Keratinocyte (primary cell): ENCODE results near the gene AGAP1. TPM values are rescaled to one million over a fixed set of nuclear protein-coding genes. Genes with fewer than 3 reads are reported as not detected.

Experiments used
- DNase-seq: peaks from one replicate; pipeline ENCODE4 v3.0.0-alpha.2; 2011; ENCODE audit warnings: low read depth, missing footprints, low spot score
- FAIRE-seq: peaks from 2 replicates; lab custom pipeline; 2011; peaks lifted over from hg19 to GRCh38; lab: Jason Lieb, UNC
- H2AFZ ChIP-seq: 2 replicates; pipeline ENCODE4 v1.6.0; 2012; ENCODE audit warnings: low read length, control low read depth, inconsistent platforms; ENCODE audit not compliant: control insufficient read depth
- H3K27ac ChIP-seq: 2 replicates; pipeline ENCODE4 v1.5.1; 2011; ENCODE audit warnings: low read length; ENCODE audit not compliant: control insufficient read depth, insufficient read depth
- H3K27me3 ChIP-seq: 3 replicates; pipeline ENCODE4 v1.6.0; 2011; ENCODE audit warnings: low read length; ENCODE audit not compliant: control insufficient read depth, insufficient read depth; ENCODE audit errors: extremely low read depth
- H3K36me3 ChIP-seq, 2 experiments: 2 replicates in 1 of 2; 3 replicates in 1 of 2; pipeline ENCODE4 v1.5.1; 2011; ENCODE audit warnings: low read length in 2 of 2, mild to moderate bottlenecking in 1 of 2; ENCODE audit not compliant: control insufficient read depth in 2 of 2, insufficient read depth in 2 of 2; ENCODE audit errors: extremely low read depth in 1 of 2
- H3K4me1 ChIP-seq: 3 replicates; pipeline ENCODE4 v1.5.1; 2011; ENCODE audit warnings: low read length; ENCODE audit not compliant: control insufficient read depth, insufficient read depth; ENCODE audit errors: extremely low read depth
- H3K4me2 ChIP-seq: 3 replicates; pipeline ENCODE4 v1.6.0; 2011; ENCODE audit warnings: low read depth, low read length; ENCODE audit not compliant: control insufficient read depth, insufficient read depth; ENCODE audit errors: extremely low read depth
- H3K4me3 ChIP-seq, 3 experiments: fragments of 200-600 bp in 1 of 3; sonication (generic) in 1 of 3; 2 replicates in 2 of 3; 3 replicates in 1 of 3; pipeline ENCODE4 v1.5.1; 2011 to 2016; ENCODE audit warnings: low read length in 3 of 3, mild to moderate bottlenecking in 3 of 3, control low read depth in 2 of 3, inconsistent platforms in 1 of 3, low read depth in 1 of 3, mixed read lengths in 1 of 3, mixed run types in 1 of 3, moderate library complexity in 1 of 3; ENCODE audit not compliant: control insufficient read depth in 2 of 3, insufficient read depth in 2 of 3; ENCODE audit errors: extremely low read depth in 1 of 3
- H3K79me2 ChIP-seq: 2 replicates; pipeline ENCODE4 v1.6.0; 2012; ENCODE audit warnings: low read length; ENCODE audit not compliant: control insufficient read depth, insufficient read depth
- H3K9ac ChIP-seq: 3 replicates; pipeline ENCODE4 v1.6.0; 2011; ENCODE audit warnings: low read length; ENCODE audit not compliant: control insufficient read depth, insufficient read depth; ENCODE audit errors: extremely low read depth
- H3K9me1 ChIP-seq: 3 replicates; pipeline ENCODE4 v1.6.0; 2011; ENCODE audit warnings: low read length; ENCODE audit not compliant: control insufficient read depth, insufficient read depth; ENCODE audit errors: extremely low read depth
- H3K9me3 ChIP-seq: 2 replicates; pipeline ENCODE4 v1.5.1; 2012; ENCODE audit warnings: low read depth, low read length; ENCODE audit not compliant: control insufficient read depth
- H4K20me1 ChIP-seq: 3 replicates; pipeline ENCODE4 v1.6.0; 2011; ENCODE audit warnings: low read length; ENCODE audit not compliant: control insufficient read depth, insufficient read depth; ENCODE audit errors: extremely low read depth
- EZH2 ChIP-seq: IDR thresholded peaks from one replicate; pipeline ENCODE4 v1.6.1; 2012; ENCODE audit warnings: inconsistent platforms, mild to moderate bottlenecking, low read length, moderate library complexity
- dilution Hi-C: fragments of 300-500 bp; cut with MboI; formaldehyde crosslinking; loops from one replicate; pipeline ENCODE4 v1.7.0; 2020; ENCODE audit warnings: low sequenced_read_pairs; ENCODE audit not compliant: extremely low pct_ligation_motif_present
- polyA plus RNA-seq, 5 experiments: library from polyadenylated mRNA; depleted of rRNA in 3 of 5; stranded (reverse) in 3 of 5; stranded (forward) in 1 of 5; unstranded in 1 of 5; fragments of >200 nt; gene quantifications; 1 replicate in 1 of 5; 2 replicates in 3 of 5; 3 replicates in 1 of 5; pipeline versions ENCODE4 v1.2.1 to v1.2.3, GENCODE V29; 2011 to 2012; ENCODE audit warnings: missing spikeins in 2 of 5, low read depth in 1 of 5, low replicate concordance in 1 of 5
- TF ChIP-seq, protein P1 (sequence below), 3 experiments: IDR thresholded peaks in 1 of 3; conservative IDR thresholded peaks in 1 of 3; optimal IDR thresholded peaks in 1 of 3; 2 replicates in 2 of 3; 3 replicates in 1 of 3; pipeline versions ENCODE3 to v1.5.1; 2011; ENCODE audit warnings: low read length in 3 of 3, mild to moderate bottlenecking in 3 of 3, moderate library complexity in 2 of 3, control low read depth in 1 of 3, inconsistent platforms in 1 of 3; ENCODE audit not compliant: insufficient read depth in 2 of 3; ENCODE audit errors: extremely low read depth in 1 of 3

The AGAP1 gene
- polyA plus RNA-seq, 1 donor (not counting 4 experiments of a cell fraction or from before 2014, with no cell fraction given): 12.6 TPM

DNA sequence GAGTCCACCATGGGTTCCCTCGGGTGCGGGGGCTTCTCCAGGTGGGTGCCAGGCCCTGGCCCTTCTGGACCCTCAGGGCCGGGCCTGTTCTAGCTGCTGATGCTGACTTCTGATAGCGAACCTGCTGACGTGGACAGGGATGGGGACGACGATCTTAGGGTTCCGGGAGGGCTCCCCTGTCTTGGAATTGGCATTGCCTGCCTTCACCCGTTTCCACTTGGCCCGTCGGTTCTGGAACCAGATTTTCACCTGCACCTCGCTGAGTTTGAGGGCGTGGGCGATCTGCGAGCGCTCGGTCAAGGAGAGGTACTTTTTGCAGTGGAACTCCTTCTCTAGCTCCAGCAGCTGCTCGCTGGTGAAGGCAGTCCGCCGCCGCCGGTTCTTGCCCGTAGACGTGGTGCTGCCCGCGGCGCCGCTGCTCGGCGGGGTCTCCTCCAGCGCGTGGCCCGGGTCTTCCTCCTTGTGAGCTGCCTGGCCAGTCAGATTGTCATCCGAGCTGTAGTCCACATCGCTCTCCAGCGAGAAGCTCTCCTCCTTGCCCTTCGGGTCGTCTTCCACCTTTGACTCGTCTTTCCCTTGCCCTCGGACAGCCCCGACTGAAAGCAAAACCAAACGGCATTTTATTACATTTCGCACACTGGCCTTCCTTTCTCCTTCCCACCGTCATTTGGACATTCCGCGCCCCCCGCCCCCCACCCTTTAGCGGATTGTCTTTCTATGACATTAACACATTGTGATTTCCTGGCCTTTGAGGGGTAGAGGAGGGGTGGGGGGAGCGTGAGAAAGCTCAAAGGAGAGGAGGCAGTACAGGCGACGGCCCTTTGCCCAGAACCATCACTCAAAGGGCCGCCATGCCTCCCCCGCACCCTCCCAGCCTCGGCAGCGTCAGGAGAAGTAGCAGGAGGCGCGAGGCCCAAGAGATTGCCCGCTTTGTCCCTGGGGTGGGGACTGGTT, 672.3 kb downstream of the AGAP1 start:
- peak overlapping the region; percentile 54 for H2AFZ ChIP-seq
- dilution Hi-C loops: no loop called here
- no peak overlapping the region for H3K9ac ChIP-seq

DNA sequence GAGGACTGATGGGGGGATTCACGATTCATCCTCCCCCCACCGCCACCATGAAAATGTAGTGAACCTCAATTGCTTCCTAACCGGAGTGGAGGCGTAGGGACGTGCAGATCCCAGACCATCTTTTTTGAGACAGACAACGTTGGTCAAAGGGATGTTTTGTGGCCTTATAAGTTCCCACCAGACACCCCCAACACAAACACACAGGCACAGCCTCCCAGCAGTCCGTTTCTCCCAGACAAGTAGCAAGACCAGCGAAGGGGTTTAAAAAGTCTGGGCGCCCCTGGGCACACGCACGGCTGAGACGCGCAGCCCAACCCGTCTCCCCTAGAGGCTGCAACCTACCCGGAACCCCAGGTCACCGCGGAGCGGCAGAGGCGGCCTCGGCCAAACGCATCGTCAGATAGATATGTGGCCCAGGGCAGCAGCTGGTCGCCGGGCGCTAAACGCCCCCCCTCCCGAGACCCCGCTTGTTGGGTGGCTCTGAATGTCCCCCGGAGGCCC, 673.0 kb downstream of the AGAP1 start:
- H3K27ac ChIP-seq: no peak overlapping the region
- H3K9ac ChIP-seq: no peak overlapping the region
- FAIRE-seq (no peak), DNase-seq (no peak)
- peaks cover 74% of the 10 kb centered on the region for H3K27me3 ChIP-seq
- TF ChIP-seq, protein P1, sequence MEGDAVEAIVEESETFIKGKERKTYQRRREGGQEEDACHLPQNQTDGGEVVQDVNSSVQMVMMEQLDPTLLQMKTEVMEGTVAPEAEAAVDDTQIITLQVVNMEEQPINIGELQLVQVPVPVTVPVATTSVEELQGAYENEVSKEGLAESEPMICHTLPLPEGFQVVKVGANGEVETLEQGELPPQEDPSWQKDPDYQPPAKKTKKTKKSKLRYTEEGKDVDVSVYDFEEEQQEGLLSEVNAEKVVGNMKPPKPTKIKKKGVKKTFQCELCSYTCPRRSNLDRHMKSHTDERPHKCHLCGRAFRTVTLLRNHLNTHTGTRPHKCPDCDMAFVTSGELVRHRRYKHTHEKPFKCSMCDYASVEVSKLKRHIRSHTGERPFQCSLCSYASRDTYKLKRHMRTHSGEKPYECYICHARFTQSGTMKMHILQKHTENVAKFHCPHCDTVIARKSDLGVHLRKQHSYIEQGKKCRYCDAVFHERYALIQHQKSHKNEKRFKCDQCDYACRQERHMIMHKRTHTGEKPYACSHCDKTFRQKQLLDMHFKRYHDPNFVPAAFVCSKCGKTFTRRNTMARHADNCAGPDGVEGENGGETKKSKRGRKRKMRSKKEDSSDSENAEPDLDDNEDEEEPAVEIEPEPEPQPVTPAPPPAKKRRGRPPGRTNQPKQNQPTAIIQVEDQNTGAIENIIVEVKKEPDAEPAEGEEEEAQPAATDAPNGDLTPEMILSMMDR (optimal IDR thresholded peaks at IDR 0.05 in 1 of 3, IDR thresholded peaks at IDR 0.05 in 1 of 3, conservative IDR thresholded peaks at IDR 0.05 in 1 of 3; ENCODE audit: extremely low read depth in 1 of 3, insufficient read depth in 2 of 3, low read length in 3 of 3): no peak
- peak; percentile 17 for TF ChIP-seq EZH2
- H3K36me3 ChIP-seq: no peaks in the 10 kb centered on the region
- H2AFZ ChIP-seq: peak overlapping the region; percentile 27
- dilution Hi-C loops: no loop called here
- no peaks in the 10 kb centered on the region for H3K9me3 ChIP-seq
- peaks cover 28% of the 10 kb centered on the region for H3K4me1 ChIP-seq
- peak overlapping the region; percentile 71 for H3K4me2 ChIP-seq
- peak overlapping the region; percentile 34 to 67 (median 46) for H3K4me3 ChIP-seq
- H4K20me1 ChIP-seq: peaks cover 11% of the 10 kb centered on the region
- H3K9me1 ChIP-seq: no peaks in the 10 kb centered on the region
- H3K79me2 ChIP-seq: no peaks in the 10 kb centered on the region

More for the DNA sequence above, 672.3 kb downstream of the AGAP1 start:
- TF ChIP-seq, protein P1 (optimal IDR thresholded peaks at IDR 0.05 in 1 of 3, IDR thresholded peaks at IDR 0.05 in 1 of 3, conservative IDR thresholded peaks at IDR 0.05 in 1 of 3; ENCODE audit: extremely low read depth in 1 of 3, insufficient read depth in 2 of 3, low read length in 3 of 3): no peak
- TF ChIP-seq EZH2: peak; percentile 38
- no peak for FAIRE-seq
- peaks cover 67% of the 10 kb centered on the region for H3K27me3 ChIP-seq
- H3K9me3 ChIP-seq: no peaks in the 10 kb centered on the region
- peak overlapping the region in 2 of 3 experiments; percentile 52 to 67 for H3K4me3 ChIP-seq
- H3K9me1 ChIP-seq: no peaks in the 10 kb centered on the region
- peaks cover 11% of the 10 kb centered on the region for H4K20me1 ChIP-seq
- H3K4me1 ChIP-seq: peaks cover 31% of the 10 kb centered on the region
- H3K79me2 ChIP-seq: no peaks in the 10 kb centered on the region
- peak overlapping the region; percentile 71 for H3K4me2 ChIP-seq
- no peaks in the 10 kb centered on the region for H3K36me3 ChIP-seq
- DNase-seq: no peak
- H3K27ac ChIP-seq: no peak overlapping the region
